NOMO-1 treated with dmso at 0.1 percent for 144 hours (cell line): ENCODE measurements around the gene HMG20B.
"Not testable (repeated sequence)": the region's sequence is repeated elsewhere in the genome, so short reads cannot be mapped to it uniquely, and the experiment has no call there.

Experiments used
- DNase-seq: peaks from one replicate; lab custom pipeline; 2025; ENCODE audit not compliant: unreplicated experiment; lab: John Stamatoyannopoulos, UW

The HMG20B gene

GRCh38 chr19:3572855-3573161, at the start of gene HMG20B:
Gene HMG20B (plus strand): TSS chr19:3572944. CDS start chr19:3573310, 366 bp downstream.
- no peak for DNase-seq

DNA sequence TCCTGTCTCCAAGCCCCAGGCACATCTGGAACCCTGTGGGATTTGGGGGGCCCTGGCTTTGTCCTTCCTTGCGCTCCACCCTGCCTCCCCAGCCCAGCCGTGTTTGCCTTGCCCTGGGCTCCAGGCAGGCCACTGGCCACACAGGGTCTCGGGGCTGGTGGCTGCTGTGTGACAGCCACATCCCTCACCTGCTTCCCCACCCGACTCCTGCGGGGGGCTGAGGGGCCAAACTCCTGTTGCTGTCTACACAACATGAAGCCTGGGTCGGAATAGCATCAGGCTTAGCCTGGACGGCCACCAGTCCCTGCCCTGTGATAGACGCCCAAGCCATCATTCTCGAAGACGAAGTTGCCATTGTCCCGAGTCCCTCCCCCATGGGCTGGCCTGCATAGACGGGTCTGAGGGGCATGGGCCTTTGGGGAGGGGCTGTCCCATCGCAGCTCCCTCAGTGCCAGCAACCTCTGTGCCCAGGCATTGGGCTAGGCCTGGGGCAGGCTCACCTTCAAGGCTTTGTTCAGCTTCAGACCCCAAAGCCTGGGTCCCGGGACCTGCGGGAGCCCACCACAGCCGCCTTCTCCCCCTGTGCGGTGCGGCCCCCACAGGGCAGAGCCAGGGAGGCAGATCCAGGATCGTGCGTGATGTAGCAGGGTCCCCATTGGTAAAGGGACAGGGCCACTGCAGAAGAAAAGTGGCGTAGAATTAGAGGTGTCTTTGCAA, 49.2 kb upstream of the HMG20B start:
- no peak for DNase-seq

- DNase-seq, result no peak
Measured at GRCh38 chr19:3524078-3524842, 48.5 kb upstream of the HMG20B start.

DNA sequence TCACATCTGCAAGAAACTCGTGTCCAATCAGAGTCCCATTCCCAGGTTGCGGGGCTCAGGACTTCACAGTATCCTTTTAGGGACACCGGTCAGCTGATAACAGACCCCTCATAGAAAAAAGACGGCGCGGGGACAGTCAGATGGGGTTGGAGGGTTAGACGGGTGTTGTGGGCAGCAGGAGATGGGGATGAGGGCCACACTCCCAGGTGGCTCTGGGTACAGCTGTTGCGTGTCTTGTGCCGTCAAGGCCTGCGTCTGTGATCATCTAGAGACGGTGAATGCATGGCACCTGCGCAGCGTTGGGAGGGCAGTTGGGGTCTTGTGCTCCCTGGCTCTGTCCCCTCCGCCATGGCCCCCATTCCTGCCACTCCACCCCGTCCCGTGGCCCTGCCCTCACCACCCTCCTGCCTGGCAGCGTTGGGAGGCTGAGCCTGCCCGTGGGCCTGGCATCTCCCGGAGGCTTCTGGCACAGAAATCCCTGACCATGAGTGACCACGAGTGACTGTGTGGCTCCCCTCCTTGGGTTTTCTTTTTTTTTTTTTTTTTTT, 47.8 kb upstream of the HMG20B start:
- DNase-seq, result no peak

GRCh38 chr19:3526507-3527237, 46.1 kb upstream of the HMG20B start:
- DNase-seq, result no peak

GRCh38 chr19:3527238-3527910, 45.4 kb upstream of the HMG20B start:
- DNase-seq, result no peak

DNA sequence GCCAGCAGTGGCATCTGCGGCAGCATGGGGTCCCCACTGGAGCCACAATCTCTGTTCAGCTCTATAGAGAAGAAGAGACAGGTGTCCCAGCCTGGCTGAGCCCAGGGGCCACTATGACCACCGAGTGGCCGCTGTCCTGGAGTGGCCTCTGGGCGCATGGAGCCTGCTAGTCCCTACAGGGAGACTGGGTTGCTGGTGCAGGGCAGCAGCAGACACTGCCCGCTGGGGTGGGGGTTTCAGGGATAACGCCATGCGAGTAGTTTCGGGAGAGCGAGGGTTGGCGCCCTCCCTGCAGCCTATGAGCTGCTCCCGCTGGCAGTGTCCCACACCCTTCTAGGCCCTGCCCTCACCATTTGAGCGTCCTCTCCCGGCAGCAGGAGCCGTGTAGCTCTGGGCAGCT, 44.7 kb upstream of the HMG20B start:
- no peak for DNase-seq

DNA sequence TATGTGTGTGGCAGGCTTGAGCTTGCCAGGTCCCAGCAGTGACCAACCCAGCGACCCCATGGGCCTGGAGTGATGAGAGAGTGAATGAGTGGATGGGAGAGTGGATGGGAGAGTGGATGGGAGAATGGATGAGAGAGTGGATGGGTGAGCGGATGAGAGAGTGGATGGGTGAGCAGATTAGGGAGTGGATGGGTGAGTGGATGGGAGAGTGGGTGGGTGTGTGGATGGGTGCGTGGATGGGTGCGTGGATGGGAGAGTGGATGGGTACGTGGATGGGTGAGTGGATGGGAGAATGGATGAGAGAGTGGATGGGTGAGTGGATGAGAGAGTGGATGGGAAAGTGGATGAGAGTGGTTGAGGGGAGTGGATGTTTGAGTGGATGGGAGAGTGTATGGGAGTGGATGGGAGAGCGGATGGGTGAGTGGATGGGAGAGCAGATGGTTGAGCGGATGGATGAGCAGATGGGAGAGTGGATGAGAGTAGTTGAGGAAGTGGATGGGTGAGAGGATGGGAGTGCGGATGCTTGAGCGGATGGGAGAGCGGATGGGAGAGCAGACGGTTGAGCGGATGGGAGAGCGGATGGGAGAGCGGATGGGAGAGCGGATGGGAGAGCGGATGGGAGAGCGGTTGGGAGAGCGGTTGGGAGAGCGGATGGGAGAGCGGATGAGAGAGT, 44.1 kb upstream of the HMG20B start:
- DNase-seq, result no peak

DNA sequence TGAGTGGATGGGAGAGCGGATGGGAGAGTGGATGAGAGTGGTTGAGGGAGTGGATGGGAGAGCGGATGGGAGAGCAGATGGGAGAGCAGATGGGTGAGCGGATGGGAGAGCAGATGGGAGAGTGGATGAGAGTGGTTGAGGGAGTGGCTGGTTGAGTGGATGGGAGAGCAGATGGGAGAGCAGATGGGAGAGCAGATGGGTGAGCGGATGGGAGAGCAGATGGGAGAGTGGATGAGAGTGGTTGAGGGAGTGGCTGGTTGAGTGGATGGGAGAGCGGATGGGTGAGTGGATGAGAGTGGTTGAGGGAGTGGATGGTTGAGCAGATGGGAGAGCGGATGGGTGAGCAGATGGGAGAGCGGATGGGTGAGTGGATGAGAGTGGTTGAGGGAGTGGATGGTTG, 43.4 kb upstream of the HMG20B start:
- not testable (repeated sequence) for DNase-seq

DNA sequence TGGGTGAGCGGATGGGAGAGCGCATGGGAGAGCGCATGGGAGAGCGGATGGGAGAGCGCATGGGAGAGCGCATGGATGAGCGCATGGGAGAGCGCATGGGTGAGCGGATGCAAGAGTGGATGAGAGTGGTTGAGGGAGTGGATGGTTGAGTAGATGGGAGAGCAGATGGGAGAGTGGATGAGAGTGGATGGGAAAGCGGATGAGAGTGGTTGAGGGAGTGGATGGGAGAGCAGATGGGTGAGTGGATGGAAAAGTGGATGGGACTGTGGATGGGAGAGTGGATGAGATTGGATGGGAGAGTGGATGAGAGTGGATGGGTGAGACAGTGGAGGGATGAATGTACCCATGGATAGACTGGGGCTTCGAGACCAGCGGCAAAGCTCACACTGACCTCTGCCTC, 42.4 kb upstream of the HMG20B start:
- DNase-seq, result no peak

DNA sequence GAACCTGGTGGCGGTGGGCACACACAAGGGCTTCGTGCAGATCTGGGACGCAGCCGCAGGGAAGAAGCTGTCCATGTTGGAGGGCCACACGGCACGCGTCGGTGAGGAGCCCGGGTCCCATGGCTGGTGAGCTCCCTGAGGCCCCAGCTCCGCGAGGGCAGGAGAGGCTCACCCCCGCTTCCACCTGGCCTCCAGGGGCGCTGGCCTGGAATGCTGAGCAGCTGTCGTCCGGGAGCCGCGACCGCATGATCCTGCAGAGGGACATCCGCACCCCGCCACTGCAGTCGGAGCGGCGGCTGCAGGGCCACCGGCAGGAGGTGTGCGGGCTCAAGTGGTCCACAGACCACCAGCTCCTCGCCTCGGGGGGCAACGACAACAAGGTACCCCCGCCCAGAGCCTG, 41.0 kb upstream of the HMG20B start:
- no peak for DNase-seq

GRCh38 chr19:3532154-3532786, 40.5 kb upstream of the HMG20B start:
- DNase-seq, result no peak

GRCh38 chr19:3533033-3533432, 39.7 kb upstream of the HMG20B start:
- no peak for DNase-seq

DNA sequence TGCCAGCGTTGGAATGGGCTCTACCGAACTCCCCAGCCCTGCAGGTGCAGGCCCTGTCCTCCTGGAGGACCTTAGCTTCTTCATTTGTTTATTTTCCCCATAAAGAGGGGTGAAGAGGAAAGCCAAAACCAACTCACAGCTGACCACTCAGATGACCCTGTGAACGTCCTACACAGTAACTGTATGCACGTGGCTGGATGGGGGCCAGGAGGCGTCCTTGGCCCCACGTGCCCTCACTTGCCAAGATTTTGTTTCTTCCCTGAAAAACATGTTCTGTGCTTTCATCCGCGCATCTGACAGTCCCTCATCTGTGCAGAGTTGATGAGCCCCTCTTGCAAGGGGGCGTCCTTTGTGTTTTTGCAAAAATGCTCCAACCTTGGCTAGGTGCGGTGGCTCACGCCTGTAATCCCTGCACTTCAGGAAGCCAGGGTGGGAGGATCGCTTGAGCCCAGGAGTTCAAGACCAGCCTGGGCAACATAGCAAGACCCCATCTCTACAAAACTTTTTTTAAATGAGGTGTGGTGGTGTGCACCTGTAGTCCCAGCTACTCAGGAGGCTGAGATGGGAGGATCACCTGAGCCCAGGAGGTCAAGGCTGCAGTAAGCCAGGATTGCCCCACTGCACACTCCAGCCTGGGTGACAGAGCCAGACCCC, 39.1 kb upstream of the HMG20B start:
- no peak for DNase-seq

DNA sequence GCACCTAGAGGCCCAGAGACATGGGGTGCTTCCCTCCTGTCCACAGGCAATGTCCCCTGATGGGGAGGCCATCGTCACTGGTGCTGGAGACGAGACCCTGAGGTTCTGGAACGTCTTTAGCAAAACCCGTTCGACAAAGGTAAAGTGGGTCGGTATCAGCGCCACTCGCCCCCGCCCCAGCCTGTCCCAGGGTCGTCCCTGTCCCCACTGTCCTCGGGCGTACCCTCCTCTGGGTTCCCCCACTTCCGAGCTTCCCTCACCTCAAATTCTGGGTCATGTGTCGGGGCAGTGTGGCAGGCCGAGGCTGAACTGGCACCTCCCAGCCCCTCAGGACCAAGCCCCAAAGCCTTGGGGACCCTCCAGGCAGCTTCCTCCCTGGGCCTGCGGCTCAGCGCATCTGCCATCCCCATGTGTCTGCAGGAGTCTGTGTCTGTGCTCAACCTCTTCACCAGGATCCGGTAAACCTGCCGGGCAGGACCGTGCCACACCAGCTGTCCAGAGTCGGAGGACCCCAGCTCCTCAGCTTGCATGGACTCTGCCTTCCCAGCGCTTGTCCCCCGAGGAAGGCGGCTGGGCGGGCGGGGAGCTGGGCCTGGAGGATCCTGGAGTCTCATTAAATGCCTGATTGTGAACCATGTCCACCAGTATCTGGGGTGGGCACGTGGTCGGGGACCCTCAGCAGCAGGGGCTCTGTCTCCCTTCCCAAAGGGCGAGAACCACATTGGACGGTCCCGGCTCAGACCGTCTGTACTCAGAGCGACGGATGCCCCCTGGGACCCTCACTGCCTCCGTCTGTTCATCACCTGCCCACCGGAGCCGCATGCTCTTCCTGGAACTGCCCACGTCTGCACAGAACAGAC, 38.1 kb upstream of the HMG20B start:
- no peak for DNase-seq

- DNase-seq, result no peak
Measured at GRCh38 chr19:3535235-3535535, 37.6 kb upstream of the HMG20B start.

- no peak for DNase-seq
Measured at GRCh38 chr19:3535563-3535965, 37.2 kb upstream of the HMG20B start.

DNA sequence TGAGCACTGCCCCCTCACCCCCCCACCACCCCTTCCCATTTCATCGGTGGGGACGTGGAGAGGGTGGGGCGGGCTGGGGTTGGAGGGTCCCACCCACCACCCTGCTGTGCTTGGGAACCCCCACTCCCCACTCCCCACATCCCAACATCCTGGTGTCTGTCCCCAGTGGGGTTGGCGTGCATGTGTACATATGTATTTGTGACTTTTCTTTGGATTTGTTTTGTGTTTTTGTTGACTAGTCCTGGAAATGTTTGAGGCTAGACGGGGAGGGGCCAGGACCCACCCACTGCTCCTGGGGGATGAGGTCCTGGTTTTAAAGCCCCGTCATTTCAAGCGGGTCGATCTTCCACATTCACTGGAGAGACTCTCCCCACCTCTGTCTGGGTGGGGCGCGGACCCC, 36.8 kb upstream of the HMG20B start:
- no peak for DNase-seq
